ENCODE results near the gene SLC19A1. TPM values are rescaled to one million over a fixed set of nuclear protein-coding genes. Genes with fewer than 3 reads are reported as not detected.
A peak's percentile ranks its signal among the peaks of the same experiment; 100 is the strongest.

The SLC19A1 gene
- total RNA-seq, 1 donor from 2014 or later, result 10.2 TPM

- intact Hi-C loops (cut with DNase I), result no loop called here
- ATAC-seq (no peak), DNase-seq (ENCODE audit: low spot score) (no peak)
Measured at GRCh38 chr21:45478816-45479669, 63.2 kb downstream of the SLC19A1 start.

- peak; percentile 84 for DNase-seq (ENCODE audit: low spot score)
Measured at GRCh38 chr21:45478115-45478801, 64.0 kb downstream of the SLC19A1 start.

GRCh38 chr21:45477176-45478114 lies 64.8 kb downstream of the SLC19A1 start:
- no peak for DNase-seq (ENCODE audit: low spot score)
- intact Hi-C loops (cut with DNase I), result no loop called here
- no peak for ATAC-seq

More at GRCh38 chr21:45478115-45478801, 64.0 kb downstream of the SLC19A1 start:
- intact Hi-C loops (cut with DNase I), result no loop called here
- peak; percentile 56 for ATAC-seq

- no peak for ATAC-seq
- intact Hi-C loops (cut with DNase I), result no loop called here
Measured at GRCh38 chr21:45476582-45476981, 65.7 kb downstream of the SLC19A1 start.

GRCh38 chr21:45475797-45476570 lies 66.3 kb downstream of the SLC19A1 start:
- ATAC-seq, result no peak
- DNase-seq (ENCODE audit: low spot score), result no peak
- intact Hi-C loops (cut with DNase I), result no loop called here

More at GRCh38 chr21:45476582-45476981, 65.7 kb downstream of the SLC19A1 start:
- no peak for DNase-seq (ENCODE audit: low spot score)

GRCh38 chr21:45475004-45475685 lies 67.1 kb downstream of the SLC19A1 start:
- intact Hi-C loops (cut with DNase I), result no loop called here
- DNase-seq (ENCODE audit: low spot score) (no peak), ATAC-seq (no peak)

GRCh38 chr21:45474323-45474950 lies 67.8 kb downstream of the SLC19A1 start:
- ATAC-seq (no peak), DNase-seq (ENCODE audit: low spot score) (no peak)
- intact Hi-C loops (cut with DNase I), result no loop called here

- no peak for DNase-seq (ENCODE audit: low spot score)
- intact Hi-C loops (cut with DNase I), result no loop called here
- no peak for ATAC-seq
Measured at GRCh38 chr21:45473496-45474322, 68.5 kb downstream of the SLC19A1 start.

- intact Hi-C loops (cut with DNase I), result no loop called here
- DNase-seq (ENCODE audit: low spot score) (no peak), ATAC-seq (no peak)
Measured at GRCh38 chr21:45472445-45473365, 69.5 kb downstream of the SLC19A1 start.

GRCh38 chr21:45471525-45472221 lies 70.6 kb downstream of the SLC19A1 start:
- intact Hi-C loops (cut with DNase I), result no loop called here
- ATAC-seq (peak; percentile 66), DNase-seq (ENCODE audit: low spot score) (no peak)

- ATAC-seq, result peak; percentile 60
- DNase-seq (ENCODE audit: low spot score), result no peak
- intact Hi-C loops (cut with DNase I), result no loop called here
Measured at GRCh38 chr21:45470773-45471524, 71.3 kb downstream of the SLC19A1 start.

GRCh38 chr21:45470087-45470515 lies 72.1 kb downstream of the SLC19A1 start:
- ATAC-seq (no peak), DNase-seq (ENCODE audit: low spot score) (no peak)
- intact Hi-C loops (cut with DNase I), result no loop called here

- DNase-seq (ENCODE audit: low spot score) (no peak), ATAC-seq (peak; percentile 73)
- intact Hi-C loops (cut with DNase I), result no loop called here
Measured at GRCh38 chr21:45469273-45470086, 72.8 kb downstream of the SLC19A1 start.

GRCh38 chr21:45468971-45469272 lies 73.3 kb downstream of the SLC19A1 start:
- DNase-seq (ENCODE audit: low spot score) (no peak), ATAC-seq (no peak)
- intact Hi-C loops (cut with DNase I), result no loop called here

Data from sciatic nerve (tissue), 2 donors.